Measurements from ENCODE around the gene TENM3. TPM values are rescaled to one million over a fixed set of nuclear protein-coding genes. Genes with fewer than 3 reads are reported as not detected.

The TENM3 gene
- total RNA-seq, 3 donors from 2014 or later: 0.58 to 19.2 (median 0.70) TPM

DNA sequence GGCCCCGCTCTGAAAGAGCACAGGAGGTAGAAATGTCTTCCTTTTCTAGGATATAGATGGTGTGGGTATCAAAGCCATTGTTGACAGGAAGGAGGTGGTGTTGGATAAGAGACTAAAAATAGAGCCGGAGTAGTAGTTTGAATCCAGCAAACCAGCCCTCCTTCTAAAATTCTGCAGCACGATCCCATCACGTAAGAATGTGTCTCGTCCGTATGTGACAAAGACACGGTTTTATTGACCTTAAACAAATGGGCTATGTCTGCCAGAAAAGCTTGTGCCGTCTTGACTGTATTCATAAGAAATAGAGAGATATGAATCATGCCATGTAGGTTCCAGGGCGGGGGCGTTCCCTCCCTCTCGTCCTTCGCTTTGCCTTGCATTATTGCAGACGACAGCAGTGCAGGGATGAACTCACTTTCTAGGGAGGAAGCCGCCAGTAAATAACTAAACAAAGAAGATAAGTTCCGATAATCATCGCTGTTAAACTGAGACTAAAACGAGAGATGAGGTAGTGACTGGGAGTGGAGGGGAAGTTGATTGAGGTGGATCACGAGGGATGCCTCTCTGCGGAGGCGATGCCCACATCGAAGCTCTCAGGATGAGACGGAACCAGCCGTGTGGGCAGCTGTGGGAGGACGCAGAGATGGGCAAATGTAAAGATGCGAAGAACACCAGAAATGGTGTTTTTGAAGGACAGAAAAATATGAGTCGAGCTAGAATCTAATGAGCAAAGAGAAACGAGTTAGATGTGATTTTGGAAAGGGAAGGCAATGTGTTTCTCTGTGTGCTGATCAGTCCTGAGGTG lies 3.4 kb downstream of the TENM3 start:
- Histone ChIP-seq H3K4me3 (no peak overlapping the region), H3K36me3 (ENCODE audit: low read depth) (no peaks in the 10 kb centered on the region), H3K4me1 (ENCODE audit: low read depth) (no peaks in the 10 kb centered on the region), H3K9me3 (no peaks in the 10 kb centered on the region)
- TF ChIP-seq CTCF (IDR thresholded peaks at IDR 0.05): no peak
- ATAC-seq (no peak), DNase-seq (no peak)
- intact Hi-C loops (cut with DNase I, micrococcal nuclease): no loop called here

DNA sequence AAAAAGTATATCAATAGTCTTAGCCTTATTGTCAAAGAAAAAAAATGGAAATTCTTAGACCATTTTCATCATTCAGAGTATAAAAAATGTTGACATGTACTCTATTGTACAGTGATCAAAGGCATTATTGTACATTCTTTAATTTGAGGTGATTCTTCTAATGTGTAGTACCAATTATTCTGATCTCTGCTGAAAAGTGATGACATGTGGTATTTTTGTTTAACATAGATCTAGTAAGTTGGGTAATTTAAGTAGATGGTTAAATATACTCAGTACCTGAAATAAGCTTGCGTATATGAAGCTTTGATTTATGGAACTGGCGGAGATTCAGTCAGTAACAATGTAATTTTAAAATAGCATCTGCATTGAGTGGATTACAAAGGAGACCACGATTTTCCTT lies 5.1 kb downstream of the TENM3 start:
- ATAC-seq (no peak), DNase-seq (no peak)
- Histone ChIP-seq H3K4me1 (ENCODE audit: low read depth) (no peaks in the 10 kb centered on the region), H3K4me3 (no peak overlapping the region), H3K36me3 (ENCODE audit: low read depth) (no peaks in the 10 kb centered on the region), H3K9me3 (no peaks in the 10 kb centered on the region)
- intact Hi-C loops (cut with DNase I, micrococcal nuclease): no loop called here
- TF ChIP-seq CTCF (IDR thresholded peaks at IDR 0.05): no peak

GRCh38 chr4:182250446-182250845 lies 7.2 kb downstream of the TENM3 start:
- no peak for TF ChIP-seq CTCF (IDR thresholded peaks at IDR 0.05)
- Histone ChIP-seq H3K4me1 (ENCODE audit: low read depth) (no peaks in the 10 kb centered on the region), H3K36me3 (ENCODE audit: low read depth) (no peaks in the 10 kb centered on the region), H3K4me3 (no peak overlapping the region), H3K9me3 (no peaks in the 10 kb centered on the region)
- intact Hi-C loops (cut with DNase I, micrococcal nuclease): no loop called here
- ATAC-seq (no peak), DNase-seq (no peak)

- no peaks in the 10 kb centered on the region for H3K36me3 ChIP-seq (ENCODE audit: low read depth)
- TF ChIP-seq CTCF (IDR thresholded peaks at IDR 0.05): no peak
- DNase-seq (no peak), ATAC-seq (no peak)
- no peak overlapping the region for H3K4me3 ChIP-seq
- H3K4me1 ChIP-seq (ENCODE audit: low read depth): no peaks in the 10 kb centered on the region
- no peaks in the 10 kb centered on the region for H3K9me3 ChIP-seq
- intact Hi-C loops (cut with DNase I, micrococcal nuclease): no loop called here
These were observed 7.9 kb downstream of the TENM3 start for GRCh38 chr4:182251116-182251515.

- Histone ChIP-seq H3K9me3 (no peaks in the 10 kb centered on the region), H3K36me3 (ENCODE audit: low read depth) (no peaks in the 10 kb centered on the region), H3K4me1 (ENCODE audit: low read depth) (no peaks in the 10 kb centered on the region), H3K4me3 (no peak overlapping the region)
- DNase-seq (no peak), ATAC-seq (no peak)
- TF ChIP-seq CTCF (IDR thresholded peaks at IDR 0.05): no peak
- intact Hi-C loops (cut with DNase I, micrococcal nuclease): no loop called here
These were observed 9.0 kb downstream of the TENM3 start for GRCh38 chr4:182252220-182252619.

Data from mucosa of descending colon (tissue), 3 donors.